ENCODE measurements around the gene MARCHF3. TPM values are rescaled to one million over a fixed set of nuclear protein-coding genes. Genes with fewer than 3 reads are reported as not detected.

Gene MARCHF3
- total RNA-seq, 1 experiment from 2014 or later: 16.1 TPM

GRCh38 chr5:126888175-126888574 lies 142.2 kb downstream of the MARCHF3 start:
- no peaks in the 10 kb centered on the region for H3K27me3 Mint-ChIP-seq (ENCODE audit: unreplicated experiment)
- no peak overlapping the region for H3K27ac Mint-ChIP-seq (ENCODE audit: unreplicated experiment)
- H3K9me3 Mint-ChIP-seq (ENCODE audit: low read depth, unreplicated experiment): peaks cover 2% of the 10 kb centered on the region
- no peak for DNase-seq
- H3K4me1 Mint-ChIP-seq (ENCODE audit: low read depth, unreplicated experiment): peaks cover 9% of the 10 kb centered on the region
- TF ChIP-seq CTCF (IDR thresholded peaks at IDR 0.05; ENCODE audit: unreplicated experiment): no peak
- H3K4me3 Mint-ChIP-seq (ENCODE audit: low read depth, unreplicated experiment): no peak overlapping the region
- CTCF ChIA-PET: no interaction called here
- no peaks in the 10 kb centered on the region for H3K36me3 Mint-ChIP-seq (ENCODE audit: insufficient read depth, unreplicated experiment)
- BruUV-seq (replicated peaks): no TSS peak
- intact Hi-C loops (cut with micrococcal nuclease; ENCODE audit: unreplicated experiment): no loop called here

GRCh38 chr5:126884269-126884819 lies 146.0 kb downstream of the MARCHF3 start:
- no peak for TF ChIP-seq CTCF (IDR thresholded peaks at IDR 0.05; ENCODE audit: unreplicated experiment)
- DNase-seq: no peak
- intact Hi-C loops (cut with micrococcal nuclease; ENCODE audit: unreplicated experiment): no loop called here
- no peaks in the 10 kb centered on the region for H3K9me3 Mint-ChIP-seq (ENCODE audit: low read depth, unreplicated experiment)
- H3K4me3 Mint-ChIP-seq (ENCODE audit: low read depth, unreplicated experiment): no peak overlapping the region
- H3K36me3 Mint-ChIP-seq (ENCODE audit: insufficient read depth, unreplicated experiment): no peaks in the 10 kb centered on the region
- CTCF ChIA-PET: no interaction called here
- H3K27me3 Mint-ChIP-seq (ENCODE audit: unreplicated experiment): no peaks in the 10 kb centered on the region
- peak overlapping the region; percentile 32 for H3K27ac Mint-ChIP-seq (ENCODE audit: unreplicated experiment)
- no TSS peak for BruUV-seq (replicated peaks)
- peaks cover 9% of the 10 kb centered on the region for H3K4me1 Mint-ChIP-seq (ENCODE audit: low read depth, unreplicated experiment)

GRCh38 chr5:126883564-126884245 lies 146.7 kb downstream of the MARCHF3 start:
- DNase-seq: no peak
- Mint-ChIP-seq H3K27ac (ENCODE audit: unreplicated experiment) (no peak overlapping the region), H3K4me3 (ENCODE audit: low read depth, unreplicated experiment) (no peak overlapping the region), H3K27me3 (ENCODE audit: unreplicated experiment) (no peaks in the 10 kb centered on the region), H3K9me3 (ENCODE audit: low read depth, unreplicated experiment) (no peaks in the 10 kb centered on the region), H3K36me3 (ENCODE audit: insufficient read depth, unreplicated experiment) (no peaks in the 10 kb centered on the region), H3K4me1 (ENCODE audit: low read depth, unreplicated experiment) (peaks cover 9% of the 10 kb centered on the region)
- no TSS peak for BruUV-seq (replicated peaks)
- CTCF ChIA-PET: no interaction called here
- intact Hi-C loops (cut with micrococcal nuclease; ENCODE audit: unreplicated experiment): no loop called here
- no peak for TF ChIP-seq CTCF (IDR thresholded peaks at IDR 0.05; ENCODE audit: unreplicated experiment)

- Mint-ChIP-seq H3K4me3 (ENCODE audit: low read depth, unreplicated experiment) (no peak overlapping the region), H3K27me3 (ENCODE audit: unreplicated experiment) (no peaks in the 10 kb centered on the region), H3K36me3 (ENCODE audit: insufficient read depth, unreplicated experiment) (peaks cover 2% of the 10 kb centered on the region), H3K4me1 (ENCODE audit: low read depth, unreplicated experiment) (peaks cover 9% of the 10 kb centered on the region), H3K9me3 (ENCODE audit: low read depth, unreplicated experiment) (no peaks in the 10 kb centered on the region), H3K27ac (ENCODE audit: unreplicated experiment) (no peak overlapping the region)
- CTCF ChIA-PET: interaction anchor here (1.3 kb wide), 1 partner anchor 18 kb away, joined by 3 read pairs; no protein-coding TSS in a partner anchor
- no peak for TF ChIP-seq CTCF (IDR thresholded peaks at IDR 0.05; ENCODE audit: unreplicated experiment)
- no TSS peak for BruUV-seq (replicated peaks)
- intact Hi-C loops (cut with micrococcal nuclease; ENCODE audit: unreplicated experiment): no loop called here
- DNase-seq: no peak
Observed at GRCh38 chr5:126881821-126882600, 148.3 kb downstream of the MARCHF3 start.

All from Calu3 (cell line).